Sigmoid colon (tissue), 7 donors: ENCODE data around the gene C11orf54. TPM values are rescaled to one million over a fixed set of nuclear protein-coding genes. Genes with fewer than 3 reads are reported as not detected.

Experiments used
- DNase-seq: peaks from one replicate; pipeline ENCODE4 v3.0.0-alpha.2; 2019
- H3K27ac ChIP-seq, 4 donors: fragments of 200-600 bp; sonication (generic); one replicate each; pipeline ENCODE4 v1.5.1; 2016 to 2019; ENCODE audit warnings: mild to moderate bottlenecking in 1 of 4
- H3K27me3 ChIP-seq, 3 donors: fragments of 200-600 bp; sonication (generic); one replicate each; pipeline ENCODE4 v1.5.1; 2019; ENCODE audit warnings: mild to moderate bottlenecking in 1 of 3
- H3K36me3 ChIP-seq, 4 donors: fragments of 200-600 bp; sonication (generic); one replicate each; pipeline ENCODE4 v1.5.1; 2016 to 2019
- H3K4me1 ChIP-seq, 4 donors: fragments of 200-600 bp; sonication (generic); one replicate each; pipeline ENCODE4 v1.5.1; 2017 to 2019
- H3K4me3 ChIP-seq, 4 donors: fragments of 200-600 bp; sonication (generic); one replicate each; pipeline ENCODE4 v1.5.1; 2017 to 2019; ENCODE audit warnings: mild to moderate bottlenecking in 2 of 4, moderate library complexity in 1 of 4
- H3K9me3 ChIP-seq, 4 donors: fragments of 200-600 bp in 3 of 4; sonication (generic) in 3 of 4; one replicate each; pipeline versions ENCODE4 v1.5.1 to v1.6.1; 2013 to 2019
- CTCF ChIP-seq, 4 experiments: fragments of 450-650 bp in 3 of 4; fragments of 200-600 bp in 1 of 4; IDR thresholded peaks; one replicate each; pipeline ENCODE4 v1.5.1; 2016 to 2019; ENCODE audit warnings: antibody characterized with exemption in 4 of 4, mild to moderate bottlenecking in 3 of 4, moderate library complexity in 2 of 4
- EP300 ChIP-seq, 4 donors: sonication (generic); formaldehyde crosslinking; IDR thresholded peaks; one replicate each; pipeline ENCODE4 v1.6.1; 2017; ENCODE audit warnings: antibody characterized with exemption in 4 of 4
- POLR2A ChIP-seq, 2 donors: fragments of 450-650 bp; IDR thresholded peaks; one replicate each; pipeline ENCODE4 v1.6.1; 2016; ENCODE audit warnings: antibody characterized with exemption in 2 of 2, mild to moderate bottlenecking in 2 of 2, moderate library complexity in 2 of 2
- POLR2AphosphoS5 ChIP-seq, 4 donors: sonication (generic); formaldehyde crosslinking; IDR thresholded peaks; one replicate each; pipeline ENCODE4 v1.6.1; 2017; ENCODE audit warnings: antibody characterized with exemption in 4 of 4
- WGBS, 2 donors: extraction: QIAGEN DNeasy Blood & Tissue Kit; methylation state at CpG; one replicate each; pipeline ENCODE4 v1.1.7; 2013; 5-methylcytosine and 5-hydroxymethylcytosine counted together
- intact Hi-C: fragments of 100-400 bp; cut with DNase I; formaldehyde crosslinking; loops from one replicate; pipeline ENCODE4 v1.15.1; 2023
- polyA plus RNA-seq, 3 donors: library from polyadenylated mRNA; stranded (reverse); fragments of 200-250 nt; gene quantifications; one replicate each; pipeline ENCODE4 v1.2.3, GENCODE V29; 2013
- total RNA-seq, 4 donors: library from RNA; depleted of rRNA; stranded (reverse); fragments of >200 nt; gene quantifications; one replicate each; pipeline ENCODE4 v1.1.0, GENCODE V29; 2016
- donor health status: healthy with polysubstance abuse.
- donor health status: Bipolar disorder and iron deficiency.
- donor health status: healthy.

C11orf54 gene
- total and polyA plus RNA-seq, 7 donors = 23.7 to 82.8 (median 43.8) TPM

GRCh38 chr11:93727985-93728791 is 13.3 kb upstream of the C11orf54 start:
- H3K36me3 ChIP-seq = peaks cover 32 to 95% (median 48%) of the 10 kb centered on the region in 4 donors
- no peak for DNase-seq
- no peak overlapping the region for H3K4me3 ChIP-seq
- WGBS, 2 donors = 52 to 59% methylated on average over 4 of the region's 4 CpGs
- no peaks in the 10 kb centered on the region for H3K4me1 ChIP-seq
- TF ChIP-seq POLR2AphosphoS5 (IDR thresholded peaks at IDR 0.05) (peak in 1 of 4 donors; percentile 6), CTCF (IDR thresholded peaks at IDR 0.05) (no peak), EP300 (IDR thresholded peaks at IDR 0.05) (no peak), POLR2A (IDR thresholded peaks at IDR 0.05) (no peak)
- no peaks in the 10 kb centered on the region for H3K27me3 ChIP-seq
- intact Hi-C loops = no loop called here
- H3K27ac ChIP-seq = no peak overlapping the region
- no peaks in the 10 kb centered on the region for H3K9me3 ChIP-seq

- no peak for TF ChIP-seq POLR2AphosphoS5 (IDR thresholded peaks at IDR 0.05)
- TF ChIP-seq POLR2A (IDR thresholded peaks at IDR 0.05) = no peak
- no peak for TF ChIP-seq CTCF (IDR thresholded peaks at IDR 0.05)
- TF ChIP-seq EP300 (IDR thresholded peaks at IDR 0.05) = no peak
- Histone ChIP-seq H3K27me3 (no peaks in the 10 kb centered on the region), H3K4me3 (no peak overlapping the region), H3K36me3 (peaks cover 37 to 96% (median 52%) of the 10 kb centered on the region in 4 donors), H3K4me1 (no peaks in the 10 kb centered on the region), H3K27ac (no peak overlapping the region), H3K9me3 (no peaks in the 10 kb centered on the region)
- no peak for DNase-seq
- 95 to 99% methylated on average over 2 of the region's 2 CpGs for WGBS, 2 donors
- intact Hi-C loops = no loop called here
Observed at GRCh38 chr11:93728792-93729128, 12.7 kb upstream of the C11orf54 start.

DNA sequence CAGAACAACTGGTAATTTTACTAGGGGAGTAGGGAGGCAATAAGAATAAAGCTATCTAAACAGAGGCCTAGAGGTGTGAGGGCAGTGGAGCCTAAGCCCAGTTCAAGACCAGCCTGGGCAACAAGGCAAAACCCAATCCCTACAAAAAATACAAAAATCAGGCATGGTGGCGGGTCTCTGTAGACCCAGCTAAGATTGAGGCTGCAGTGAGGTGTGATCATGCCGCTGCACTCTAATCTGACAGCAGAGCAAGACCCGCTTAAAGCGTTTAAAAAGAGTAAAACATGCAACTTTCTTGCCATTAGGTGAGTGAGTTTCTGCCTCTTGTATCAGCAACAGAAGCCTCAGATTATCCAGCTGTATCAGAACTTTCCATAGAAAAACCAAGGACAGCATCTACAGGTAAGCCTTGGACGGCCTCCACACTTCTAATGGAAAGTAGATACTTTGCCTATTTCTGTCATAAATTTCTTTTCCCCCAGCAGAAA is 12.3 kb upstream of the C11orf54 start:
- Histone ChIP-seq H3K27ac (no peak overlapping the region), H3K9me3 (no peaks in the 10 kb centered on the region), H3K4me1 (peaks cover 0 to 3% (median 0%) of the 10 kb centered on the region in 4 donors), H3K36me3 (peaks cover 39 to 98% (median 54%) of the 10 kb centered on the region in 4 donors), H3K27me3 (no peaks in the 10 kb centered on the region), H3K4me3 (no peak overlapping the region)
- 95 to 96% methylated on average over 5 of the region's 5 CpGs for WGBS, 2 donors
- intact Hi-C loops = no loop called here
- TF ChIP-seq POLR2A (IDR thresholded peaks at IDR 0.05) (no peak), POLR2AphosphoS5 (IDR thresholded peaks at IDR 0.05) (no peak), CTCF (IDR thresholded peaks at IDR 0.05) (no peak), EP300 (IDR thresholded peaks at IDR 0.05) (no peak)
- DNase-seq = no peak

DNA sequence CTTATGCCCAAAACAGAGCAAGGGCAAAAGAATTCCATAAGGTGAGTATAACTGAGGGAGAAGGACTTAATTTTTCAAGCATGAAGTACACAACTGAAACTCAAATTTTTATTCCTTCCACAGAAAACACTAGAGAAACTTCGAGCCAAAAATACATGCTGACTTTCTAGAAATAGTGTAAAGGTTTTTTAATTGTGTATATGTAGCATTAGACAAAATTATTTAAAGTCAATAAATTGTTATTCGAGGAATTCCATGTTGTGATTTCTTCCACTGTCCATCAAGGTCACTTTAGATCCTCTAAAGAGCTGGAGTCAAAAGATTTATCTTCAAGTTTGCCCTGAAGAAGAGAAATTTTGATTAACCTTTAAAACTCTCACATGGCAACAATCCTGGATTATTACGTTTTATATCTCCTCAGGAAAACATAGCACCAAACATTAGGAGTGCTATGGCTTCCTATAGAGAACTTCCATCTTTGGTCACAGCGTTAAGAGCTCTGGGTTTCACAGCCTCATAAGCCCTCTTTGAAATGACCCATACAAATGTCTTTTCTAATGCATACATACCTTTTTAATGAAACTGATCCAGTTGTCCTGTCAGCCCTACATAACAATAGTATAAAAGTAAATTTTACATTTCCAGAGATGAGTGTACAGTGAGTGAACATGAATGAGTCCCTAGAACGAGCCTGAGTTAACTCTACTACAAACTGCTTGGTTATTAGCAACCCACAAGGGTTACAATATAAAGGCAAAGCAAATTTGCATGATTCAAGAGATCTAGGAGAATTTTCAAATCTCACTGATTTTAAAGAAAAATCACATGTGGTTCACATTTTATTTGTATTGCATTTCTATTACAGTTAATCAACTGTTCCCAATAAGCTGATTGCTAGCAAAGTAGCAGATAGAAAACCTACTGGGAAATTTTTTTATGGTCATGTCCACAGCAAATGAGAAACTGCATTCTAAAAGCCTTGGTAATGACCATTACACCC is 11.1 kb upstream of the C11orf54 start:
- TF ChIP-seq POLR2A (IDR thresholded peaks at IDR 0.05) (no peak), CTCF (IDR thresholded peaks at IDR 0.05) (no peak), EP300 (IDR thresholded peaks at IDR 0.05) (no peak), POLR2AphosphoS5 (IDR thresholded peaks at IDR 0.05) (no peak)
- intact Hi-C loops = no loop called here
- Histone ChIP-seq H3K4me3 (no peak overlapping the region), H3K27me3 (no peaks in the 10 kb centered on the region), H3K36me3 (peaks cover 44 to 100% (median 63%) of the 10 kb centered on the region in 4 donors), H3K9me3 (no peaks in the 10 kb centered on the region), H3K27ac (no peak overlapping the region), H3K4me1 (peaks cover 0 to 10% (median 0%) of the 10 kb centered on the region in 4 donors)
- DNase-seq = no peak
- 83 to 84% methylated on average over 5 of the region's 5 CpGs for WGBS, 2 donors
